Calu3 (cell line): ENCODE data around the gene MOCOS. TPM values are rescaled to one million over a fixed set of nuclear protein-coding genes. Genes with fewer than 3 reads are reported as not detected.

Experiments
- Bru-seq: library from RNA; stranded (reverse); fragments of 400-500 nt; gene quantifications from one replicate; lab custom pipeline; 2021; lab: Mats Ljungman, UMichigan
- BruChase-seq, 2 experiments: library from RNA; stranded (reverse); fragments of 400-500 nt; gene quantifications; one replicate each; lab custom pipeline; 2021; lab: Mats Ljungman, UMichigan
- BruUV-seq: library from RNA; stranded (reverse); fragments of 400-500 nt; replicated peaks from 2 replicates; lab custom pipeline; 2021; lab: Mats Ljungman, UMichigan
- CTCF ChIA-PET: fragments of 300-600 bp; sonication (Branson Sonifier 250); formaldehyde crosslinking; loops from one replicate; lab custom pipeline; 2022; ENCODE audit warnings: antibody characterized with exemption; lab: Charles Lee
- DNase-seq: peaks from one replicate; pipeline ENCODE4 v3.0.0; 2022
- H3K27ac Mint-ChIP-seq: one replicate; pipeline ENCODE4 v1.8.0; 2022; ENCODE audit warnings: mixed read lengths; ENCODE audit not compliant: unreplicated experiment
- H3K27me3 Mint-ChIP-seq: one replicate; pipeline ENCODE4 v1.8.0; 2022; ENCODE audit warnings: mixed read lengths; ENCODE audit not compliant: unreplicated experiment
- H3K36me3 Mint-ChIP-seq: one replicate; pipeline ENCODE4 v1.8.0; 2022; ENCODE audit warnings: mild to moderate bottlenecking, moderate library complexity, mixed read lengths; ENCODE audit not compliant: insufficient read depth, unreplicated experiment
- H3K4me1 Mint-ChIP-seq: one replicate; pipeline ENCODE4 v1.8.0; 2022; ENCODE audit warnings: mild to moderate bottlenecking, low read depth, mixed read lengths; ENCODE audit not compliant: unreplicated experiment
- H3K4me3 Mint-ChIP-seq: one replicate; pipeline ENCODE4 v1.8.0; 2022; ENCODE audit warnings: mild to moderate bottlenecking, low read depth, moderate library complexity, mixed read lengths; ENCODE audit not compliant: unreplicated experiment
- H3K9me3 Mint-ChIP-seq: one replicate; pipeline ENCODE4 v1.8.0; 2022; ENCODE audit warnings: low read depth, mixed read lengths; ENCODE audit not compliant: unreplicated experiment
- CTCF ChIP-seq: fragments of 200-600 bp; IDR thresholded peaks from one replicate; pipeline ENCODE4 v1.8.0; 2022; ENCODE audit warnings: antibody characterized with exemption; ENCODE audit not compliant: unreplicated experiment
- intact Hi-C: fragments of 100-400 bp; cut with micrococcal nuclease; formaldehyde crosslinking; loops from one replicate; pipeline ENCODE4 v1.10.0; 2022; ENCODE audit not compliant: unreplicated experiment
- long read RNA-seq: library from polyadenylated mRNA; stranded (forward); transcript quantifications from one replicate; pipeline ENCODE4 v2.0.0, GENCODE V29; 2022
- total RNA-seq: library from RNA; stranded (reverse); gene quantifications from 2 replicates; pipeline ENCODE4 v1.2.3, GENCODE V29; 2022

MOCOS gene
- 24.5 and 25.7 TPM in 2 replicates for total RNA-seq
- Bru-seq, nascent RNA = percentile 86 among the genes with signal in this experiment
- percentile 80 among the genes with signal in this experiment for BruChase-seq, experiment 1, labeled RNA remaining after a 6-hour chase
- percentile 76 among the genes with signal in this experiment for BruChase-seq, experiment 2, labeled RNA remaining after a 2-hour chase
- long read RNA-seq, full-length matches to known transcripts = 21 of 43 reads
- long read RNA-seq, partial matches to known transcripts = 3 of 43 reads
- long read RNA-seq, other reads (novel, unspliced or antisense) = 19 of 43 reads

GRCh38 chr18:36187193-36187825 is at the start of gene MOCOS:
Gene MOCOS (plus strand): TSS chr18:36187497. CDS start chr18:36187540, 43 bp downstream.
- no peaks in the 10 kb centered on the region for H3K27me3 Mint-ChIP-seq
- no peak for TF ChIP-seq CTCF
- BruUV-seq = no TSS peak

GRCh38 chr18:36139245-36139644 is 48.1 kb upstream of the MOCOS start:
- Mint-ChIP-seq H3K36me3 (peaks cover 52% of the 10 kb centered on the region), H3K4me1 (no peaks in the 10 kb centered on the region), H3K27me3 (no peaks in the 10 kb centered on the region), H3K4me3 (no peak overlapping the region), H3K27ac (no peak overlapping the region), H3K9me3 (no peaks in the 10 kb centered on the region)
- TF ChIP-seq CTCF = no peak
- no TSS peak for BruUV-seq
- CTCF ChIA-PET = no interaction called here
- intact Hi-C loops = no loop called here
- no peak for DNase-seq

More at GRCh38 chr18:36187193-36187825, at the start of gene MOCOS:
- peak; percentile 95 for DNase-seq
- H3K36me3 Mint-ChIP-seq = peaks cover 46% of the 10 kb centered on the region
- CTCF ChIA-PET = interaction anchor here (0.7 kb wide), 1 partner anchor 9 kb away, joined by 3 read pairs; no protein-coding TSS in a partner anchor
- peak within 1 kb of the TSS; percentile 58 for H3K27ac Mint-ChIP-seq
- H3K4me1 Mint-ChIP-seq = peaks cover 35% of the 10 kb centered on the region
- intact Hi-C loops = no loop called here
- H3K4me3 Mint-ChIP-seq = peak within 1 kb of the TSS; percentile 91
- no peaks in the 10 kb centered on the region for H3K9me3 Mint-ChIP-seq

GRCh38 chr18:36141576-36141975 is 45.7 kb upstream of the MOCOS start:
- no TSS peak for BruUV-seq
- no peak overlapping the region for H3K27ac Mint-ChIP-seq
- no peaks in the 10 kb centered on the region for H3K27me3 Mint-ChIP-seq
- intact Hi-C loops = no loop called here
- H3K4me3 Mint-ChIP-seq = no peak overlapping the region
- H3K9me3 Mint-ChIP-seq = no peaks in the 10 kb centered on the region
- H3K4me1 Mint-ChIP-seq = no peaks in the 10 kb centered on the region
- H3K36me3 Mint-ChIP-seq = peaks cover 56% of the 10 kb centered on the region
- no peak for DNase-seq
- TF ChIP-seq CTCF = no peak
- CTCF ChIA-PET = interaction anchor here (0.7 kb wide), 1 partner anchor 21 kb away, joined by 8 read pairs; no protein-coding TSS in a partner anchor

- CTCF ChIA-PET = no interaction called here
- Mint-ChIP-seq H3K9me3 (no peaks in the 10 kb centered on the region), H3K4me1 (no peaks in the 10 kb centered on the region), H3K27me3 (no peaks in the 10 kb centered on the region), H3K36me3 (peaks cover 60% of the 10 kb centered on the region), H3K27ac (no peak overlapping the region), H3K4me3 (no peak overlapping the region)
- no TSS peak for BruUV-seq
- DNase-seq = no peak
- intact Hi-C loops = no loop called here
- TF ChIP-seq CTCF = no peak
Measured at GRCh38 chr18:36142751-36143150, 44.5 kb upstream of the MOCOS start.
